HepG2 (cell line): ENCODE data around the gene TIMM9. TPM values are rescaled to one million over a fixed set of nuclear protein-coding genes. Genes with fewer than 3 reads are reported as not detected.

Source experiments
- BRF2 ChIP-seq: sonication (generic); formaldehyde crosslinking; IDR thresholded peaks from 2 replicates; pipeline ENCODE4 v1.8.1; 2022; ENCODE audit warnings: mild to moderate bottlenecking, missing genetic modification reagents
- EED ChIP-seq: sonication (generic); formaldehyde crosslinking; IDR thresholded peaks from 2 replicates; pipeline ENCODE4 v1.5.0; 2020; ENCODE audit warnings: mild to moderate bottlenecking, missing genetic modification reagents
- HES4 ChIP-seq: sonication (generic); formaldehyde crosslinking; IDR thresholded peaks from 2 replicates; pipeline ENCODE4 v1.9.0; 2021; ENCODE audit warnings: mild to moderate bottlenecking, missing genetic modification reagents, borderline replicate concordance
- HOXA5 ChIP-seq: sonication (generic); formaldehyde crosslinking; IDR thresholded peaks from 2 replicates; pipeline ENCODE4 v1.4.0; 2020; ENCODE audit warnings: missing genetic modification reagents
- KAT8 ChIP-seq: IDR thresholded peaks from 2 replicates; pipeline ENCODE4 v1.6.1; 2016; ENCODE audit warnings: missing genetic modification reagents, missing compliant biosample characterization
- MATR3 ChIP-seq: sonication (generic); formaldehyde crosslinking; IDR thresholded peaks from 2 replicates; pipeline ENCODE4 v1.4.0; 2020; ENCODE audit warnings: missing genetic modification reagents
- MIER2 ChIP-seq: IDR thresholded peaks from 2 replicates; pipeline ENCODE4 v1.6.1; 2016; ENCODE audit warnings: missing biosample characterization, missing genetic modification reagents
- NFATC3 ChIP-seq: sonication (generic); formaldehyde crosslinking; IDR thresholded peaks from 2 replicates; pipeline ENCODE4 v1.5.1; 2020; ENCODE audit warnings: mild to moderate bottlenecking, missing genetic modification reagents
- NRL ChIP-seq: sonication (generic); formaldehyde crosslinking; IDR thresholded peaks from 2 replicates; pipeline ENCODE4 v1.5.0; 2020; ENCODE audit warnings: missing genetic modification reagents, mild to moderate bottlenecking, moderate library complexity, borderline replicate concordance
- PRDM15 ChIP-seq: sonication (generic); formaldehyde crosslinking; IDR thresholded peaks from 2 replicates; pipeline ENCODE4 v1.4.0; 2020; ENCODE audit warnings: missing genetic modification reagents
- SOX13 ChIP-seq, 3 experiments: fragments of 450-650 bp in 1 of 3; sonication (generic) in 1 of 3; formaldehyde crosslinking in 1 of 3; IDR thresholded peaks in 2 of 3; conservative IDR thresholded peaks in 1 of 3; 2 replicates each; pipeline versions ENCODE4 v1.5.0 to v1.6.1; 2016 to 2020; ENCODE audit warnings: antibody characterized with exemption in 1 of 3, mild to moderate bottlenecking in 1 of 3, missing compliant biosample characterization in 1 of 3, missing genetic modification reagents in 1 of 3, moderate library complexity in 1 of 3
- ZBTB44 ChIP-seq: sonication (generic); formaldehyde crosslinking; IDR thresholded peaks from 2 replicates; pipeline ENCODE4 v1.4.0; 2020; ENCODE audit warnings: missing genetic modification reagents
- ZNF34 ChIP-seq: sonication (generic); formaldehyde crosslinking; IDR thresholded peaks from 2 replicates; pipeline ENCODE4 v1.4.0; 2020; ENCODE audit warnings: mild to moderate bottlenecking, missing genetic modification reagents, borderline replicate concordance
- ZNF691 ChIP-seq: sonication (generic); formaldehyde crosslinking; IDR thresholded peaks from 2 replicates; pipeline ENCODE4 v1.4.0; 2020; ENCODE audit warnings: missing genetic modification reagents, low read depth, mild to moderate bottlenecking, borderline replicate concordance
- ZNF75D ChIP-seq: sonication (generic); formaldehyde crosslinking; IDR thresholded peaks from 2 replicates; pipeline ENCODE4 v1.8.1; 2023; ENCODE audit warnings: missing genetic modification reagents, mild to moderate bottlenecking, borderline replicate concordance
- polyA plus RNA-seq, 8 experiments: library from polyadenylated mRNA; depleted of rRNA in 3 of 8; stranded (reverse) in 7 of 8; unstranded in 1 of 8; fragments of >200 nt; fragmentation: Illumina TruSeq in 4 of 8; extraction: Trizol in 4 of 8; gene quantifications; 2 replicates each; pipeline versions ENCODE4 v1.2.1 to v1.2.3, GENCODE V29; 2011 to 2016; ENCODE audit warnings: low read depth in 4 of 8, missing spikeins in 1 of 8, mixed read lengths in 1 of 8; ENCODE audit not compliant: insufficient read depth in 1 of 8
- total RNA-seq, 5 experiments: library from RNA; depleted of rRNA; stranded (reverse); fragments of >200 nt; fragmentation: Illumina TruSeq; extraction: Trizol; gene quantifications; 2 replicates each; pipeline ENCODE4 v1.2.3, GENCODE V29; 2016; ENCODE audit warnings: low read depth in 1 of 5
- TF ChIP-seq, protein P1 (sequence below): sonication (generic); formaldehyde crosslinking; IDR thresholded peaks from 2 replicates; pipeline ENCODE4 v1.4.0; 2020; ENCODE audit warnings: mild to moderate bottlenecking, missing genetic modification reagents

The TIMM9 gene
- total and polyA plus RNA-seq, 2 of the 13 experiments (the other 11 are each of a cell fraction or from before 2014, with no cell fraction given): 30.5 to 42.5 TPM

DNA sequence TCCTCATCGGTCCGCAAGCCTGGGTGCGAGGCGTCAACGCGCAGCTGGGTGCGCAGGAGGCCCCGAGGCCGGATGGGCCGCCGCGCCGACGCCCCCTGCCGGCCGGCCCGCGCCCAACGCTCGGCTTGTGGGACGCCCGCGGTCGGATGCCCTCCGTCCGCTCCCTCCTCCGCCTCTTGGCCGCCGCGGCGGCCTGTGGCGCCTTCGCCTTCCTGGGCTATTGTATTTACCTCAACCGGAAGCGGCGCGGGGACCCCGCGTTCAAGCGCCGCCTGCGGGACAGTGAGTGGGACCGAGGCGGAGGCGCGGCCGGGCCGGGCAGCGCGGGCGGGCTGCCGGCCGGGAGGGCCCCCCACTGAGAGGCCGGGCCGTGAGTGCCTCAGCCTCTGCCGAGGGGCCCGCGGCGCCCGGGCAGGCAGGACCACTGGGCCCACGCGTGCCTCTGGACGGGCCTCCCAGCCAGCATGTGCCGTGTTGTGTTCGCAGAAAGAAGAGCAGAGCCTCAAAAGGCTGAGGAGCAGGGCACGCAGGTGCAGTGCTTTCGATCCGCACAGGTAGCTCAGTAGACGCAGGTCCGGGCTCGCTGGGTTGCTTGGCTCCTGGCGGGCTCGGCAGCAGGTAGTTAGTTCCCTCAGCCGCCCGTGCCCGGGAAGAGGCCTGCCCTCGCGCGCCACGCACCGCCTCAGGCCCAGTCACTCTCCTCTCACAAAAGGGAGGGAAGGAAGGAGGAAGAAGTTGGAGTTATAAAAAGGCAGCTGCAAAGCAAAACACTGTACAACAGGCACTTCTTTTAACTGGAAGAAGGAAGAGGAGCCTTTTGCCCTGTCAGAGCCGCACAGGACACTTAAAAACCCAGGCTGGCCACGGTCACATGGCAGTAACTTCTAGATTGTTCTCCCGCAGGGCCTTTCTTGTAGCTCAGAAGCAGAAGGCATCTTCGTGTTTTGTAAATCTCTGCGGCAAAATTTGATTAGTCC lies 31.2 kb downstream of the TIMM9 start, which contains the start of gene TOMM20L (continued):
- TF ChIP-seq ZNF691 (CRISPR knock-in tag) (peak; percentile 90), HES4 (CRISPR knock-in tag) (peak; percentile 85; the same call in 1 of the 2 replicates), SOX13 (IDR thresholded peaks at IDR 0.05) (no peak), SOX13 (CRISPR knock-in tag; conservative IDR thresholded peaks at IDR 0.05 in 1 of 2, IDR thresholded peaks at IDR 0.05 in 1 of 2) (no peak; a peak in 1 of 4 replicates), PRDM15 (CRISPR knock-in tag) (0 out of 2 replicates have a peak, but pooled peaks have one; percentile 16), HOXA5 (CRISPR knock-in tag) (0 out of 2 replicates have a peak, but pooled peaks have one; percentile 17), BRF2 (CRISPR knock-in tag) (peak; percentile 20; the same call in 1 of the 2 replicates), MIER2 (no peak), NRL (CRISPR knock-in tag) (0 out of 2 replicates have a peak, but pooled peaks have one; percentile 44), MATR3 (CRISPR knock-in tag) (no peak), ZNF75D (CRISPR knock-in tag) (peak; percentile 31; the same call in 1 of the 2 replicates), ZBTB44 (CRISPR knock-in tag) (no peak), EED (CRISPR knock-in tag) (peak; percentile 40; the same call in 1 of the 2 replicates), NFATC3 (no peak), ZNF34 (CRISPR knock-in tag) (peak; percentile 91; the same call in 1 of the 2 replicates), KAT8 (CRISPR knock-in tag) (0 out of 2 replicates have a peak, but pooled peaks have one; percentile 3)
- TF ChIP-seq, protein P1, sequence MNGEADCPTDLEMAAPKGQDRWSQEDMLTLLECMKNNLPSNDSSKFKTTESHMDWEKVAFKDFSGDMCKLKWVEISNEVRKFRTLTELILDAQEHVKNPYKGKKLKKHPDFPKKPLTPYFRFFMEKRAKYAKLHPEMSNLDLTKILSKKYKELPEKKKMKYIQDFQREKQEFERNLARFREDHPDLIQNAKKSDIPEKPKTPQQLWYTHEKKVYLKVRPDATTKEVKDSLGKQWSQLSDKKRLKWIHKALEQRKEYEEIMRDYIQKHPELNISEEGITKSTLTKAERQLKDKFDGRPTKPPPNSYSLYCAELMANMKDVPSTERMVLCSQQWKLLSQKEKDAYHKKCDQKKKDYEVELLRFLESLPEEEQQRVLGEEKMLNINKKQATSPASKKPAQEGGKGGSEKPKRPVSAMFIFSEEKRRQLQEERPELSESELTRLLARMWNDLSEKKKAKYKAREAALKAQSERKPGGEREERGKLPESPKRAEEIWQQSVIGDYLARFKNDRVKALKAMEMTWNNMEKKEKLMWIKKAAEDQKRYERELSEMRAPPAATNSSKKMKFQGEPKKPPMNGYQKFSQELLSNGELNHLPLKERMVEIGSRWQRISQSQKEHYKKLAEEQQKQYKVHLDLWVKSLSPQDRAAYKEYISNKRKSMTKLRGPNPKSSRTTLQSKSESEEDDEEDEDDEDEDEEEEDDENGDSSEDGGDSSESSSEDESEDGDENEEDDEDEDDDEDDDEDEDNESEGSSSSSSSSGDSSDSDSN (CRISPR knock-in tag): peak; percentile 79
